DMS114 treated with DMSO at 0.1 percent for 48 hours (cell line): ENCODE measurements around the gene KRTAP6-3.

Experiments
- DNase-seq: peaks from one replicate; lab custom pipeline; 2025; ENCODE audit not compliant: unreplicated experiment; lab: John Stamatoyannopoulos, UW

KRTAP6-3 gene

DNA sequence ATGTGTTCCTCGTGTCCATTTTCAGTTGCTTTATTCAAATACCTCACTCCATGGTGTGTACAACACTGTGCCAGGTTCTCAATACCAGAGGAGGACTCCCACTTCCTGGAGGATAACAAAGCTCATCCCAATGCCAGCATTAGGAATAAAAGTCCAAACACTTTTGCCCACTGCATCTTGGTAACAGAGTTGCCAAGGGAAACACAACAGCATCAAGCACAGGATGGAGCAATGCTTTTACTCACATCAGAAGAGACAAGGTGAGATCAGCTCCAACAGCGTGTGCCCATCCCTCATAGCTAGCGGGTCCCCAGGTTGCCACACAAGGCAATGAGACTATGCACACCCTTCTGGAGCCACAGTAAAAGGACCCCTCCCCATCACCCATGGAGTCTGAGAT, 31.1 kb downstream of the KRTAP6-3 start:
- no peak for DNase-seq

DNA sequence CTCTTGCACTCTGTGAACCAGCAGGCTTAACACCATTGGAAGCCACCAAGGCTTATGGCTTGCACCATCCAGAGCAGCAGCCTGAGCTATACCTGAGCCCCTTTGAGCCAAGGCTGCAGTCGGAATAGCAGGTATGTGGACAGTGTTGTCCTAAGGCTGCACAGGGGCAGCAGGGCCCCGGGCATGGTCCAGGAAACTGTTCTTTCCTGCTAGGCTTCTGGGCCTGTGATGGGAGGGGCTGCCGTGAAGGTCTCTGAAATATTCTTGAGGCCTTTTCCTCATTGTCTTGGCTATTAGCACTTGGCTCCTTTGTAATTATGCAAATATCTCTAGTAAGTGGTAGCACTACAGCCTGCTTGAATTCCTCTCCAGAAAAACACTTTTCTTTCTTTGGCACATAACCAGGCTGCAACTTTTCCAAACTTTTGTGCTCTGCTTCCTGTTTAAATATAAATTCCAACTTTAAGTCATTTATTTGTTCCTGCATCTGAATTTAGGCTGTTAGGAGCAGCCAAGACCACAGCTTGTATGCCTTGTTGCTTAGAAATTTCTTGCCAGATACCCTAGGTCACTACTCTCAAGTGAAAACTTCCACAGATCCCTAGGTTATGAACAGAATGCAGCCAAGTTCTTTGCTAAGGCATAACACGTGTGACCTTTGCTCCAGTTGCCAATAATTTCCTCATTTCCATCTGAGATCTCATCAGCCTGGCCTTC, 33.4 kb downstream of the KRTAP6-3 start:
- no peak for DNase-seq

DNA sequence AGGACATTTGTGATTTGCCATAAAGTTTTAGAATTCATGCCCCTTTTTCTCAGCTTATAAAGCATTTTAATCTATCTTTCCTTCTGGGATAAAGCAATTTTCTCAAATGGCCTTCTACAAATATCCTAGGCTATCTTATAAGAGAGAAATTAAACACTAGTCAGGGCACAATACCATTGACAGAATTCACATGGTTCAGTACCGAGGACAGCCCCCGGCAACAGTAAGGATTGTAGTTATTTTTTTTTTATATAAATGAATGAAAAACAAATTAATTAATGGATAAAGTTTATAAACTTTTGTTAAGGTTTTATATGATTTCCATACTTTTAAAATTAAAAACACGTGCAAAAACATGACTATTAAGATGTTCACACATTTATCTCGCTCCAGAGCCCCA, 35.9 kb downstream of the KRTAP6-3 start:
- no peak for DNase-seq

DNA sequence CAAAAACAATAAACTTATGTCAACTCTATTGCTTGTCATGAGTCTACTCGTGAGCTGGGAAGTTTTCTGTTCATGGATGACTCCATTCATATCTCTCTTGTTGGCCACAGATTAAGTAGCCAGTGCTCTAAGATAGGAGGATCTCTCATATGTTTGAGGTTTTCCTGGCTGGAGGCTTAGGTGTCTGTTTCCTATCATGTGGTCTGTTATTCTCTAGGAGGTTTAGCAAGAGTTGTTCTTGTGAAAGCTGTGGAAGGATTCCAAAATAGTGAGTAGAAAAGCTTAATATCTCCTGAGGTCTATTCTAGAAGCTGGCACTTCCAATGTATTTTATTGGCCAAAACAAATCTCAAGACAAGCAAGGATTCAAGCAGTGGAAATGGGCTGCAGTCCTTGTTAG, 37.0 kb downstream of the KRTAP6-3 start:
- no peak for DNase-seq

DNA sequence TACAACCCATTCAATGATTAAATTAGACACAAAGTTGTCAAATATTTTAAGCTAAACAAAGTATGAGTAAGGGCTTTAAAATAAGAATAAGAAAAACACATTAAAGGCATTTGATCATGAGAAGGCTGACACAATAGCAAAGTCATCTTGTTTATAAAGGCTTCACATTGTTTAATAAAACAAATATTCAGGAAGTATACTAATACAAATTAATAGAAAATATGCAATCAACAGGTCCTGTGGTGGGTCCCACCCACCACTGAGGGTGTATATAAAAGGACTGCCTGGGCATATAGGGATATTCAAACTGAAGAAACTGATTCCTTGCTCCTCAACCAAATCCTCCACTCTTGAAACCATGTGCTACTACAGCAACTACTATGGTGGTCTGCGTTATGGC, 42.7 kb downstream of the KRTAP6-3 start, which contains the start of gene KRTAP20-2:
TSS of gene KRTAP20-2 (plus strand) at position 301 of the 400 bp plus-strand sequence. CDS start at position 359, 58 bp downstream.
- DNase-seq = no peak

DNA sequence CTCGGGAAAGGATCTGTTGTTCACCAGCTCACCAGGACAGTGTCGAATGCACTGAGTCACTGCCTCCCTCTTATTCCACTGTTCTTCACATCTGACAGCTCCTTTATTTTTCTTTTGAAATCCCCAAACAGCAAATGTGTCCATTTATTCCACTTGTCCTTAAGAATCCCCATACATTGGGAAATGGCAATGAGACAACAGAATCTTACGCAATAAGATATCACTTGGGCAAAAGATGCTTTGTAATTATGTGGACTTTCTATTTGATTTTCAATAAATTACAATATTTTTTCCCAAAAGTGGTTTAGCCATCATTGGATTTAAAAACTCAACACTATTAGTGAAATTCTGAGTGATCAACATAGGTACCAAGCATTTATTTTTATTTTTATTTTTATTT, 46.4 kb downstream of the KRTAP6-3 start:
- DNase-seq = no peak

DNA sequence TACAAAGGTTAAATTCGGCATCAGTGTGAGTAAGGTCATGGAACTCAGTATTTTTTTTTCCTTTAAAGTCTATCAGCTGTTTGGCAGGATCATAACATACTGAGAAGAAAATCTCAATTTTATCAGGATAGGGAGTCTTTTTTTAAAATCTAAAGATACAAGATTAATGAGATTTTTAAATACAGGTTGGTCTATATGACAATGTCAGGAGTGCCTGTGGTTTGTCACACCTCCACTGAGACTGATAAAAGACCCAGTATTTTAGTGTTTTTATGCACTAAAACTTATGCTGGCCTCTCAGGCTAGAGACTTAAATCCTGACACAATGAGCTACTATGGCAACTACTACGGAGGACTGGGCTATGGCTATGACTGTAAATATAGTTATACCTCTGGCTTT, 50.3 kb downstream of the KRTAP6-3 start, which contains the start of gene KRTAP20-3:
TSS of gene KRTAP20-3 (plus strand) at position 301 of the 400 bp plus-strand sequence.
- no peak for DNase-seq
